ENCODE data around the gene RANBP1.

The RANBP1 gene

GRCh38 chr22:20089226-20089976, 26.5 kb upstream of the RANBP1 start:
- TF ChIP-seq, protein P1, sequence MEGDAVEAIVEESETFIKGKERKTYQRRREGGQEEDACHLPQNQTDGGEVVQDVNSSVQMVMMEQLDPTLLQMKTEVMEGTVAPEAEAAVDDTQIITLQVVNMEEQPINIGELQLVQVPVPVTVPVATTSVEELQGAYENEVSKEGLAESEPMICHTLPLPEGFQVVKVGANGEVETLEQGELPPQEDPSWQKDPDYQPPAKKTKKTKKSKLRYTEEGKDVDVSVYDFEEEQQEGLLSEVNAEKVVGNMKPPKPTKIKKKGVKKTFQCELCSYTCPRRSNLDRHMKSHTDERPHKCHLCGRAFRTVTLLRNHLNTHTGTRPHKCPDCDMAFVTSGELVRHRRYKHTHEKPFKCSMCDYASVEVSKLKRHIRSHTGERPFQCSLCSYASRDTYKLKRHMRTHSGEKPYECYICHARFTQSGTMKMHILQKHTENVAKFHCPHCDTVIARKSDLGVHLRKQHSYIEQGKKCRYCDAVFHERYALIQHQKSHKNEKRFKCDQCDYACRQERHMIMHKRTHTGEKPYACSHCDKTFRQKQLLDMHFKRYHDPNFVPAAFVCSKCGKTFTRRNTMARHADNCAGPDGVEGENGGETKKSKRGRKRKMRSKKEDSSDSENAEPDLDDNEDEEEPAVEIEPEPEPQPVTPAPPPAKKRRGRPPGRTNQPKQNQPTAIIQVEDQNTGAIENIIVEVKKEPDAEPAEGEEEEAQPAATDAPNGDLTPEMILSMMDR (IDR thresholded peaks at IDR 0.05; ENCODE audit: low read length, missing control alignments), result no peak
- DNase-seq (ENCODE audit: low read depth), result no peak

GRCh38 chr22:20089977-20090729, 25.8 kb upstream of the RANBP1 start:
- H3K4me3 ChIP-seq (replicated peaks; ENCODE audit: low read depth, low read length), result no peak overlapping the region
- no peak for DNase-seq (ENCODE audit: low read depth)
- TF ChIP-seq, protein P1 (IDR thresholded peaks at IDR 0.05; ENCODE audit: low read length, missing control alignments), result no peak

More at GRCh38 chr22:20089226-20089976, 26.5 kb upstream of the RANBP1 start:
- H3K4me3 ChIP-seq (replicated peaks; ENCODE audit: low read depth, low read length), result no peak overlapping the region

GRCh38 chr22:20090730-20091240, 25.1 kb upstream of the RANBP1 start:
- no peak for DNase-seq (ENCODE audit: low read depth)
- H3K4me3 ChIP-seq (replicated peaks; ENCODE audit: low read depth, low read length), result no peak overlapping the region
- TF ChIP-seq, protein P1 (IDR thresholded peaks at IDR 0.05; ENCODE audit: low read length, missing control alignments), result no peak

- no peak for DNase-seq (ENCODE audit: low read depth)
- no peak overlapping the region for H3K4me3 ChIP-seq (replicated peaks; ENCODE audit: low read depth, low read length)
- TF ChIP-seq, protein P1 (IDR thresholded peaks at IDR 0.05; ENCODE audit: low read length, missing control alignments), result no peak
These were observed 24.0 kb upstream of the RANBP1 start for GRCh38 chr22:20091690-20092476.

DNA sequence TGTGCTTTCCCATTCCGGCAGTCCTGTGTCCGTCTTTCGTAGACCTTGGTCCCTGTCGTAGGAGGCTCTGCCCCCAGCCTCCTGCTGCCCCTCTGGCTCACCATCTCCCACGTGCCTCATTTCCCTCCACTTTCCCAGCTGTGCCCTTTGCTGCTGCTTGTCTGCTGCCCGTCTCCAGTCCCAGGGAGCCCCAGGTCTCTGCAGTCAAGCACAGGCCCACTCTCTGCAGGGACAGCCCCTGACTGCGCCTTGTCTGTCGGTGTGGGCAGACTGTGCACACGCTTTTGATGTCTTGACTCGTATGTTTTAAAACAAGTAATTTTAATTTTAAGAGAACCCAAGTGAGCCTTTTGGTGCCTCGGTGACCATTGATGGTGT, 23.4 kb upstream of the RANBP1 start:
- no peak for DNase-seq (ENCODE audit: low read depth)
- TF ChIP-seq, protein P1 (IDR thresholded peaks at IDR 0.05; ENCODE audit: low read length, missing control alignments), result no peak

DNA sequence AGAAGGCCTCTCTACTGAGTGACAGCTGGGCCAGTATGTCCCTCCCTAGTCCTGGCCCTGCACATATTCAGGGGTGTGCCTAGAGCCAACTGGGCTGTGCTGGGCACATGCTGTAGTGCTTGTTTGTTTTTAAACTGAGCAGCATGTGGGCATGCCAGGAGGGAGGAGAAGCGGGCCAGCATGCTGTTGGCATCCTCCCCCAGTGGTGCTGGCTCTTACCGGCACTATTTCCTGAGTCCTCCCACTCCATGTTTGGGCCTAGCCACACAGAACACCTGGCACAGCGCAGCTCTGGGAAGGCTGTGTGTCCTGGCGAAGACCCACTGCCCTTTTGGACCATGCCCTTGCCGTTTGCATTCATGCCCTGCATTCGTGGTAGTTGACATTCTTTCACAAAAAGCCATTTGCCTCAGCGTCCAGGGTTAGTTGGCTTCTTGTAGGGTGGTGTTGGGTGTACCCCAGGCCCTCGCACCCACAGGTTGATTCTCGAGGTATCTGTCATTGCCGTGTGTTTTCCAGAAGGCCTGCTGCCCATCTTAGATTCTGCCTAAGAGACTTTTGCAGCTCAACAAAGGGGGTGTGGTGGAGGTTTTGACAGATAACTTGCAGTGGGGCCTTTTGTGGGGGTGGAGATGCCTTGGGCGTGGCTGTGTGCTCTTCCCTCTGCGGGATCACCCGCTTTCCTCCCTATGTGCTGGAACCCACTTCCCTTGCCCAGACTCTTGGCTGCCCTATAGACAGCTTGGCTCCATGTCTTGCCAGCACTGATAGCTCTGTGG, 22.3 kb upstream of the RANBP1 start:
- TF ChIP-seq, protein P1 (IDR thresholded peaks at IDR 0.05; ENCODE audit: low read length, missing control alignments), result no peak
- DNase-seq (ENCODE audit: low read depth), result no peak
- H3K4me3 ChIP-seq (replicated peaks; ENCODE audit: low read depth, low read length), result no peak overlapping the region

More for the DNA sequence above, 23.4 kb upstream of the RANBP1 start:
- no peak overlapping the region for H3K4me3 ChIP-seq (replicated peaks; ENCODE audit: low read depth, low read length)

All from fibroblast of pulmonary artery (primary cell).